ENCODE data around the gene METTL1.

METTL1 gene

GRCh38 chr12:57741844-57742738 is 29.8 kb downstream of the METTL1 start:
- FAIRE-seq (peak; percentile 92), DNase-seq (ENCODE audit: insufficient read length, low spot score) (peak; percentile 69)
- TF ChIP-seq POLR2AphosphoS5 (IDR thresholded peaks at IDR 0.05; ENCODE audit: low read depth, low read length) (no peak), PAX5 (IDR thresholded peaks at IDR 0.05; ENCODE audit: insufficient read depth, low read length, severe bottlenecking) (no peak), TAF1 (IDR thresholded peaks at IDR 0.05; ENCODE audit: low read depth, low read length) (no peak), POLR2A (IDR thresholded peaks at IDR 0.05; ENCODE audit: low read depth, low read length) (no peak), POU2F2 (IDR thresholded peaks at IDR 0.05; ENCODE audit: low read depth, low read length) (no peak), SPI1 (IDR thresholded peaks at IDR 0.05; ENCODE audit: low read depth, low read length) (no peak)

- FAIRE-seq (no peak), DNase-seq (ENCODE audit: insufficient read length, low spot score) (no peak)
- TF ChIP-seq SPI1 (IDR thresholded peaks at IDR 0.05; ENCODE audit: low read depth, low read length) = no peak
- TF ChIP-seq POLR2AphosphoS5 (IDR thresholded peaks at IDR 0.05; ENCODE audit: low read depth, low read length) = no peak
- TF ChIP-seq TAF1 (IDR thresholded peaks at IDR 0.05; ENCODE audit: low read depth, low read length) = no peak
- TF ChIP-seq POLR2A (IDR thresholded peaks at IDR 0.05; ENCODE audit: low read depth, low read length) = no peak
- no peak for TF ChIP-seq PAX5 (IDR thresholded peaks at IDR 0.05; ENCODE audit: insufficient read depth, low read length, severe bottlenecking)
- TF ChIP-seq POU2F2 (IDR thresholded peaks at IDR 0.05; ENCODE audit: low read depth, low read length) = no peak
These were observed 30.5 kb downstream of the METTL1 start for GRCh38 chr12:57741413-57741789.

DNA sequence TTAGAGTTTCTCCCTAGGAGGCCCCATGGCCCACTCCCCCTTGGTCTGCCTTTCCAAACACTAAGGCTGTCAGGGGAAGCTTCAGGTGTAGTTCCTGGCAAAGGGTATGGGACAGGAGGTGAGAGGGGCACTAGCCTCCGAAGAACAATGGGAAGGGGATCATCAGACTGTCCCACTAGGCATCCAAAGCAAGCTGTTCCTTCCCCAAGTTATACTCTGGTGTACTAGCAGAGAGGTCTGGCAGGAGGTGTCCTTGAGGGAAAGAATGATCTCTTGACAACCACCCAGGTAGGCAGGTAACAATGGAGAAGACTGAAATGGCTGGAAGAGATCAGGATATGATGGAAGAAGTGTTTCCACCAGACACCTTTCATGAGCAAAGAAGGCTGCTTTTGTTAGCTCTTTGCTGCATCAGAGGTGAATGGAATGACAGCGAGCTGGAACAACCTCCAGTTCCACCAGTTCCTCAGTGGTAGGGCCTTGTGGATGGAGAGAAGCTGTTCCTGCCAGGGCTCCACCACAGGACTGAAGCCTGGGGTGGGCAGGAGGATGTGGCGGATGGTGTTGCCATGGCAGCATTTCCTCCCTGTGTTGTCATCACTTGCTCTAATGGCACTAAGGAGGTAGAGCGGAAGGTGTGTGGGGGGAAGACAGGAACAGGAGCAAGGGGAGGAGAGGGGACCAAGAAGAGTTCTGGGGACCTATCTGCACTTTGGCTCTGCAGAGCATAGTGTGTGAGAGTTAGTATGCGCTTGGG is 31.1 kb downstream of the METTL1 start:
- peak; percentile 75 for DNase-seq (ENCODE audit: insufficient read length, low spot score)
- no peak for TF ChIP-seq POLR2A (IDR thresholded peaks at IDR 0.05; ENCODE audit: low read depth, low read length)
- peak; percentile 40 for TF ChIP-seq SPI1 (IDR thresholded peaks at IDR 0.05; ENCODE audit: low read depth, low read length)
- peak; percentile 90 for FAIRE-seq

DNA sequence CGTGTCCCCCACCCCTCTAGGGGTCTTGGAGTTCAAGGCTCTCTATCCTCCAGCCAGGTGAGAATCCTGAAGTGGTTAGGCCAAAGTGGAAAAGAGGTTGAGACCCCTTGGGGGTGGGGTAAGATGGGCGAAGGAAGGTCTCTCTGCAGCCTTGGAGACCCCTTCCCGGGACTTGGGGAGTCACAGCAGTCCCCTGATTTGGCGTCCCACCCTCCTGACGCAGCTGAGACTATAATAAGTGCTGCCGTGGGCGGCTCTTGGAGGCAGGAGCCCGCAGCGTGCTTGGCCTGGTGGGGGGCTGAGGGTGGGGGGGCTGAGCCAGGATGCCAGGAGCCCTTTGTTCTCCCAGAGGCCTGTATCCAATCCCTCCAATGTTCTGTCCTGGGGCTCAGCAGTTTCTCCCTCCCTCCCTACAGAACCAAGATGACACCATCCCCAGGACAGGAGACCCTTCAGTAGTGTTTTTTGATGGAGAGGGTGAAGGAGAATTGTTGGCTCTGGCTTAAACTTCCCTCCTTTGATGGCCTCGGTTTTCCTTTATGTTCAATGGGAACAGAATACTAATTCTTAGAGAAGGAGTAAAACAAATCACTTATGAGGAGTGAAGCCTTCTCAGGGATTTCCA is 31.9 kb downstream of the METTL1 start:
- DNase-seq (ENCODE audit: insufficient read length, low spot score) = no peak
- no peak for FAIRE-seq
- TF ChIP-seq POLR2A (IDR thresholded peaks at IDR 0.05; ENCODE audit: low read depth, low read length) = no peak
- no peak for TF ChIP-seq TAF1 (IDR thresholded peaks at IDR 0.05; ENCODE audit: low read depth, low read length)
- no peak for TF ChIP-seq POU2F2 (IDR thresholded peaks at IDR 0.05; ENCODE audit: low read depth, low read length)
- TF ChIP-seq SPI1 (IDR thresholded peaks at IDR 0.05; ENCODE audit: low read depth, low read length) = no peak
- no peak for TF ChIP-seq POLR2AphosphoS5 (IDR thresholded peaks at IDR 0.05; ENCODE audit: low read depth, low read length)
- TF ChIP-seq PAX5 (IDR thresholded peaks at IDR 0.05; ENCODE audit: insufficient read depth, low read length, severe bottlenecking) = no peak

DNA sequence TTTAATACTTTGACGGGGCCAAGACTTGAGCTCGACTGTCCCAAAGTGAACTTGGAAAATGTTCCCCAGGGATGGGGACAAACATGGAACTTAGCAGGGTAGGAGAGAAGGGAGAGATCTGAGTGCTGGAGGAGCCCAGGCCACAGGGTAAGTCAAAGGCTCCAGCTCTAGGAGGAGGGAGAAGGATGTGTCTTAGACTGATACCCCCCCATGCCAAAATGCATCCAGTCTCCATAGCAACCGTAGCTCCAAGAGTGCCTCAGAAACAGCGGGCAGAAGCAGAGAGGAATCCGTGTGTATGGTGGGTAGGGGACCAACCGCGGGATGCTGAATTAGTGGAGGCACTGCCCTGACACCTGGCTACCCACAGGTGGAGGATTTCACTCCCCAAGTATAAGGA is 32.5 kb downstream of the METTL1 start:
- FAIRE-seq (no peak), DNase-seq (ENCODE audit: insufficient read length, low spot score) (no peak)
- TF ChIP-seq SPI1 (IDR thresholded peaks at IDR 0.05; ENCODE audit: low read depth, low read length) = no peak
- no peak for TF ChIP-seq POLR2AphosphoS5 (IDR thresholded peaks at IDR 0.05; ENCODE audit: low read depth, low read length)
- no peak for TF ChIP-seq TAF1 (IDR thresholded peaks at IDR 0.05; ENCODE audit: low read depth, low read length)
- TF ChIP-seq PAX5 (IDR thresholded peaks at IDR 0.05; ENCODE audit: insufficient read depth, low read length, severe bottlenecking) = no peak
- TF ChIP-seq POU2F2 (IDR thresholded peaks at IDR 0.05; ENCODE audit: low read depth, low read length) = no peak
- no peak for TF ChIP-seq POLR2A (IDR thresholded peaks at IDR 0.05; ENCODE audit: low read depth, low read length)

- FAIRE-seq (no peak), DNase-seq (ENCODE audit: insufficient read length, low spot score) (no peak)
- TF ChIP-seq POLR2A (IDR thresholded peaks at IDR 0.05; ENCODE audit: low read depth, low read length) = no peak
- TF ChIP-seq TAF1 (IDR thresholded peaks at IDR 0.05; ENCODE audit: low read depth, low read length) = no peak
- no peak for TF ChIP-seq POU2F2 (IDR thresholded peaks at IDR 0.05; ENCODE audit: low read depth, low read length)
- no peak for TF ChIP-seq PAX5 (IDR thresholded peaks at IDR 0.05; ENCODE audit: insufficient read depth, low read length, severe bottlenecking)
- no peak for TF ChIP-seq SPI1 (IDR thresholded peaks at IDR 0.05; ENCODE audit: low read depth, low read length)
- TF ChIP-seq POLR2AphosphoS5 (IDR thresholded peaks at IDR 0.05; ENCODE audit: low read depth, low read length) = no peak
These were observed 33.2 kb downstream of the METTL1 start, which contains the start of gene AGAP2 for GRCh38 chr12:57738661-57739237. AGAP2 (minus strand) TSS chr12:57738742; CDS start chr12:57738246, 496 bp downstream.

GRCh38 chr12:57737467-57738460 is 34.1 kb downstream of the METTL1 start:
- FAIRE-seq (no peak), DNase-seq (ENCODE audit: insufficient read length, low spot score) (no peak)
- TF ChIP-seq SPI1 (IDR thresholded peaks at IDR 0.05; ENCODE audit: low read depth, low read length) = no peak
- no peak for TF ChIP-seq POLR2AphosphoS5 (IDR thresholded peaks at IDR 0.05; ENCODE audit: low read depth, low read length)
- TF ChIP-seq PAX5 (IDR thresholded peaks at IDR 0.05; ENCODE audit: insufficient read depth, low read length, severe bottlenecking) = no peak
- no peak for TF ChIP-seq POU2F2 (IDR thresholded peaks at IDR 0.05; ENCODE audit: low read depth, low read length)
- no peak for TF ChIP-seq POLR2A (IDR thresholded peaks at IDR 0.05; ENCODE audit: low read depth, low read length)
- TF ChIP-seq TAF1 (IDR thresholded peaks at IDR 0.05; ENCODE audit: low read depth, low read length) = no peak
